Measurements from ENCODE around the gene TBC1D1.

DNA sequence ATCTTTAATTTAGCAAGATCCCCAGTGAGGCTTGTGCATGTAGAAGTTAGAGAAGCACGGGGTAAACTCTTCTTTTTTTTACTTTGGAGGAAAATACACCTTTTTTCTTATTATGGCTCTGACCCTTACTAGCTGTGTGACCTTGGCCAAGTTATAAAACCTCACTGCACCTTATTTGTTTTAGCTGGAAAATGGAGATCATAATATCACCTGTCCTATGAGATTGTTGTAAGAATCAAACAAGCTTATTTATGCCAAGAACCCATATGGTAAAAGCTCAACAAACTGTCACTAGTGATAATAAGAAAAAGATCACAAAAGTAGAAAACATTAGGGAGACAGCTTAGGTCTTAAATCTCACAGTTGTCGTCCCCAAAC, 196.0 kb downstream of the TBC1D1 start:
- TF ChIP-seq GATA2 (IDR thresholded peaks at IDR 0.05; ENCODE audit: low read depth, low read length) = no peak
- TF ChIP-seq GATA3 (IDR thresholded peaks at IDR 0.05; ENCODE audit: low read depth, low read length) = no peak

Measured in SH-SY5Y (cell line).